A673 (cell line): ENCODE measurements around the gene SRSF8. TPM values are rescaled to one million over a fixed set of nuclear protein-coding genes. Genes with fewer than 3 reads are reported as not detected.
"Not testable (repeated sequence)": the region's sequence is repeated elsewhere in the genome, so short reads cannot be mapped to it uniquely, and the experiment has no call there.

Experiments used
- BruUV-seq: library from RNA; stranded (reverse); fragments of 400-500 nt; replicated peaks from 2 replicates; lab custom pipeline; 2021; lab: Mats Ljungman, UMichigan
- CTCF ChIA-PET: fragments of 300-600 bp; sonication (Branson Sonifier 250); formaldehyde crosslinking; loops from one replicate; lab custom pipeline; 2022; ENCODE audit warnings: antibody characterized with exemption; lab: Charles Lee
- POLR2A ChIA-PET: fragments of 300-600 bp; sonication (Branson Sonifier 250); formaldehyde crosslinking; loops from one replicate; lab custom pipeline; 2022; ENCODE audit warnings: antibody characterized with exemption; ENCODE audit not compliant: low non-redundant PET; lab: Charles Lee
- DNase-seq: peaks from one replicate; pipeline ENCODE4 v3.0.0-alpha.2; 2015; ENCODE audit warnings: low spot score
- H3K27ac ChIP-seq: fragments of 200-600 bp; sonication (generic); 2 replicates; pipeline ENCODE4 v1.5.1; 2016; ENCODE audit warnings: mixed run types, low read depth, mild to moderate bottlenecking, mixed read lengths, antibody characterized with exemption, low read length; ENCODE audit not compliant: poor library complexity, severe bottlenecking
- H3K27me3 ChIP-seq: fragments of 200-600 bp; sonication (generic); replicated peaks from 2 replicates; pipeline ENCODE4 v1.6.1; 2017; ENCODE audit warnings: mixed run types, low read depth, mild to moderate bottlenecking, mixed read lengths, antibody characterized with exemption, low read length; ENCODE audit not compliant: insufficient read depth, poor library complexity
- H3K36me3 ChIP-seq: fragments of 200-600 bp; sonication (generic); 2 replicates; pipeline ENCODE4 v1.6.1; 2016; ENCODE audit warnings: mixed run types, mild to moderate bottlenecking, mixed read lengths, antibody characterized with exemption, low read length; ENCODE audit not compliant: insufficient read depth, poor library complexity, severe bottlenecking
- H3K4me1 ChIP-seq: fragments of 200-600 bp; sonication (generic); 2 replicates; pipeline ENCODE4 v1.6.1; 2017; ENCODE audit warnings: mixed run types, mild to moderate bottlenecking, mixed read lengths, antibody characterized with exemption, low read length; ENCODE audit not compliant: insufficient read depth, poor library complexity, severe bottlenecking
- H3K4me3 ChIP-seq: fragments of 200-600 bp; sonication (generic); 2 replicates; pipeline ENCODE4 v1.5.1; 2016; ENCODE audit warnings: low read depth, mixed run types, mild to moderate bottlenecking, mixed read lengths, low read length; ENCODE audit not compliant: poor library complexity, severe bottlenecking
- H3K9me3 ChIP-seq: fragments of 200-600 bp; sonication (generic); 2 replicates; pipeline ENCODE4 v1.6.1; 2016; ENCODE audit warnings: mixed run types, low read depth, mild to moderate bottlenecking, mixed read lengths, antibody characterized with exemption, low read length; ENCODE audit not compliant: poor library complexity, severe bottlenecking
- EZH2 ChIP-seq: fragments of 200-600 bp; sonication (generic); IDR thresholded peaks from 2 replicates; pipeline ENCODE4 v1.6.1; 2017; ENCODE audit warnings: borderline replicate concordance, low read depth, mild to moderate bottlenecking, mixed read lengths, antibody characterized with exemption, low read length; ENCODE audit not compliant: poor library complexity, severe bottlenecking
- intact Hi-C: fragments of 100-400 bp; cut with micrococcal nuclease; formaldehyde crosslinking; loops from one replicate; pipeline ENCODE4 v1.10.0; 2022; ENCODE audit not compliant: unreplicated experiment
- total RNA-seq: library from RNA; stranded (reverse); gene quantifications from 2 replicates; pipeline ENCODE4 v1.2.3, GENCODE V29; 2021
- TF ChIP-seq, protein P1 (sequence below): fragments of 300-800, 200-600 bp; sonication (generic); conservative IDR thresholded peaks from 2 replicates; pipeline ENCODE4 v1.5.1; 2017; ENCODE audit warnings: low read depth, mild to moderate bottlenecking, antibody characterized with exemption, low read length, moderate library complexity, mixed read lengths

Gene SRSF8
- total RNA-seq, 1 experiment from 2014 or later: 22.5 TPM

DNA sequence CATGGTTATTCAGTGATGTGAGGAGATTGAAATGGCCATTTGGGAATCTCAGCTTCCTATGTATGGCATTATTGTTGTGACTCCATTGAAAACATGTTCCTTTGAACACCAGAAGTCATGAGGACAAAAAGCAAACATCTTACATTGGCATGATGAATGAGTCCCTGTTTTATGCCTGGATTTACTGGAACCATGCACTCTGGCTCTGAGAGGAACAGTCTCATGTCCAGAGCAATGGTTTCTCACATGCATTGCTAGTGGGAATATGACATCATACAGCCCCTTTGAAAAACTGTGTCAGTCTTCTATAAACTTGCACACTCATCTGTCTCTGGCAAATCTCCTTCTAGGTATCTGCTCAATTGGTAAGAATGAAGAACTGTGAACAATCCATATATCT is 20.9 kb upstream of the SRSF8 start:
- Histone ChIP-seq H3K27ac (no peak overlapping the region), H3K9me3 (no peaks in the 10 kb centered on the region), H3K4me3 (no peak overlapping the region), H3K36me3 (no peaks in the 10 kb centered on the region), H3K27me3 (peaks cover 21% of the 10 kb centered on the region), H3K4me1 (no peaks in the 10 kb centered on the region)
- TF ChIP-seq EZH2: no peak
- TF ChIP-seq, protein P1, sequence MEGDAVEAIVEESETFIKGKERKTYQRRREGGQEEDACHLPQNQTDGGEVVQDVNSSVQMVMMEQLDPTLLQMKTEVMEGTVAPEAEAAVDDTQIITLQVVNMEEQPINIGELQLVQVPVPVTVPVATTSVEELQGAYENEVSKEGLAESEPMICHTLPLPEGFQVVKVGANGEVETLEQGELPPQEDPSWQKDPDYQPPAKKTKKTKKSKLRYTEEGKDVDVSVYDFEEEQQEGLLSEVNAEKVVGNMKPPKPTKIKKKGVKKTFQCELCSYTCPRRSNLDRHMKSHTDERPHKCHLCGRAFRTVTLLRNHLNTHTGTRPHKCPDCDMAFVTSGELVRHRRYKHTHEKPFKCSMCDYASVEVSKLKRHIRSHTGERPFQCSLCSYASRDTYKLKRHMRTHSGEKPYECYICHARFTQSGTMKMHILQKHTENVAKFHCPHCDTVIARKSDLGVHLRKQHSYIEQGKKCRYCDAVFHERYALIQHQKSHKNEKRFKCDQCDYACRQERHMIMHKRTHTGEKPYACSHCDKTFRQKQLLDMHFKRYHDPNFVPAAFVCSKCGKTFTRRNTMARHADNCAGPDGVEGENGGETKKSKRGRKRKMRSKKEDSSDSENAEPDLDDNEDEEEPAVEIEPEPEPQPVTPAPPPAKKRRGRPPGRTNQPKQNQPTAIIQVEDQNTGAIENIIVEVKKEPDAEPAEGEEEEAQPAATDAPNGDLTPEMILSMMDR: no peak
- no peak for DNase-seq
- CTCF ChIA-PET: no interaction called here
- intact Hi-C loops: no loop called here
- POLR2A ChIA-PET: no interaction called here
- no TSS peak for BruUV-seq

DNA sequence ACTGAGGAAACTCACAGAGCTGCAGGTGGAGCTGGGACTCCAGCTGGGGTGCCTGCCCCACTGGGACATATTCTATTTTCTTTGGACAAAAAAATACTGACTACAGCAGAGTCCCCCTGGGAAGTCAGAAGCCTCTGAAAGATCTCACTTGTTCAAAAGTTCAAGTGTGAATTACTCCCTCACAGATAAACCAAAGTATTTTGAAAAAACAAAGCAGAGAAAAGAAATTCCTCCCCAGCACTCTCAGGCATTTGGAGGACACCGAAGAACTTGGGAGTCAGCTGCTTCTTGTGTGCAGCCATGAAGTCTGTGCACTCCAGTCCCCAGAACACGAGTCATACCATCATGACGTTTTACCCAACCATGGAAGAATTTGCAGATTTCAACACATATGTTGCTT is 17.6 kb upstream of the SRSF8 start, which contains the start of gene KDM4F:
Gene KDM4F (plus strand): TSS at position 301 of the 400 bp plus-strand sequence.
- POLR2A ChIA-PET, H3K4me3 ChIP-seq: not testable (repeated sequence)

DNA sequence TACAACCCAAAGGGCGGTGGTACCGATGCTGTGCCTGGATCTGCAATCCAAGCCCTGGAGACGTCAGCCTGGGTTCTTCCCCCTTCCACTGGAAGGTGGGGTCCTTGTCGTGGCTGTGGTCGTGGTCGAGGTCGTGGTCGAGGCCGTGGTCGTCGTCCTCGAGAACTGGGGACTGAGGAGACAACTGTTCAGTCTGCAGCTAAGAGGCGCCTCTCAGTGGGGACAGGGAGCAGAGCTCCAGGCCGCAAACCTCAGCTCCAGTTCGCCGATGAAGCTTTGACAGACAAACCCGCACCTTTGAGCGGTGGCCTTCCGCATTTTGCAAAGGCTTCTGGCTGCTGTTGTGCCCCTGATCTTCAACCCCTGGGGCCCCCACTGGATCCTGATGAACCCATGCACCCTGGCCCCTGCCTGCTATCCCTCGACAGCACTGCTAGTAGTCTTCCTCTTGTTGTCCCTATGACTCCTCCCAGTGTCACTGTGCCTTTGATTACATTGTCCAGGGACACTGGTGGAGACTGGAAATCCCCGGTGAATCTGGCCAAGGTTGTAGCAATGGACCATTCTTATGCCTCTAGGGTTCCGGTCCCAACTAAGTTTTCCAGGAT is 16.0 kb upstream of the SRSF8 start:
- no peak overlapping the region for H3K4me3 ChIP-seq
- TF ChIP-seq, protein P1: no peak
- no peak for DNase-seq
- BruUV-seq: no TSS peak
- ChIA-PET CTCF (no interaction called here), POLR2A (no interaction called here)
- H3K4me1 ChIP-seq: no peaks in the 10 kb centered on the region
- no peaks in the 10 kb centered on the region for H3K9me3 ChIP-seq
- peaks cover 6% of the 10 kb centered on the region for H3K27me3 ChIP-seq
- no peak overlapping the region for H3K27ac ChIP-seq
- intact Hi-C loops: no loop called here
- no peaks in the 10 kb centered on the region for H3K36me3 ChIP-seq

More for the DNA sequence above, 17.6 kb upstream of the SRSF8 start, which contains the start of gene KDM4F:
- DNase-seq, H3K4me1 ChIP-seq, BruUV-seq, H3K9me3 ChIP-seq, H3K27ac ChIP-seq, CTCF ChIA-PET, H3K36me3 ChIP-seq, intact Hi-C loops: not testable (repeated sequence)
- peaks cover 14% of the 10 kb centered on the region for H3K27me3 ChIP-seq

DNA sequence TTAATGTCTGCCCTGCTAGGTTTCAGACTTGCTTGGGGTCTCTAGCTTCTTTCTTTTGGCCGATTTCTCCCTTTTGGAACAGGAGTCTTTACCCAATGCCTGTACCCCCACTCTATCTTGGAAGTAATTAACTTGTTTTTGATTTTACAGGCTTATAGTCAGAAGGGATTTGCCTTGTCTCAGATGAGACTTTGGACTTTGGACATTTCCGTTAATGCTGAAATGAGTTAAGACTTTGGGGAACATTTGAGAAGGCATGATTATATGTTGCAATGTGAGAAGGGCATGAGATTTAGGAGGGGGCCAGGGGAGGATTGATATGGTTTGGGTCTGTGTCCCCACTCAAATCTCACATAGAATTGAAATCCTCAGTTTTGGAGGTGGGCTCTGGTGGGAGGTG is 12.4 kb upstream of the SRSF8 start:
- POLR2A ChIA-PET: no interaction called here
- no TSS peak for BruUV-seq

More for the DNA sequence above, 12.4 kb upstream of the SRSF8 start:
- H3K27me3 ChIP-seq: no peaks in the 10 kb centered on the region
- H3K27ac ChIP-seq: no peak overlapping the region
- H3K9me3 ChIP-seq: no peaks in the 10 kb centered on the region
- H3K4me1 ChIP-seq: no peaks in the 10 kb centered on the region
- no peak for DNase-seq
- no peaks in the 10 kb centered on the region for H3K36me3 ChIP-seq
- intact Hi-C loops: no loop called here
- H3K4me3 ChIP-seq: no peak overlapping the region
- CTCF ChIA-PET: no interaction called here
- TF ChIP-seq, protein P1: no peak
- TF ChIP-seq EZH2: no peak
